ENCODE data around the gene CD34.

CD34 gene

DNA sequence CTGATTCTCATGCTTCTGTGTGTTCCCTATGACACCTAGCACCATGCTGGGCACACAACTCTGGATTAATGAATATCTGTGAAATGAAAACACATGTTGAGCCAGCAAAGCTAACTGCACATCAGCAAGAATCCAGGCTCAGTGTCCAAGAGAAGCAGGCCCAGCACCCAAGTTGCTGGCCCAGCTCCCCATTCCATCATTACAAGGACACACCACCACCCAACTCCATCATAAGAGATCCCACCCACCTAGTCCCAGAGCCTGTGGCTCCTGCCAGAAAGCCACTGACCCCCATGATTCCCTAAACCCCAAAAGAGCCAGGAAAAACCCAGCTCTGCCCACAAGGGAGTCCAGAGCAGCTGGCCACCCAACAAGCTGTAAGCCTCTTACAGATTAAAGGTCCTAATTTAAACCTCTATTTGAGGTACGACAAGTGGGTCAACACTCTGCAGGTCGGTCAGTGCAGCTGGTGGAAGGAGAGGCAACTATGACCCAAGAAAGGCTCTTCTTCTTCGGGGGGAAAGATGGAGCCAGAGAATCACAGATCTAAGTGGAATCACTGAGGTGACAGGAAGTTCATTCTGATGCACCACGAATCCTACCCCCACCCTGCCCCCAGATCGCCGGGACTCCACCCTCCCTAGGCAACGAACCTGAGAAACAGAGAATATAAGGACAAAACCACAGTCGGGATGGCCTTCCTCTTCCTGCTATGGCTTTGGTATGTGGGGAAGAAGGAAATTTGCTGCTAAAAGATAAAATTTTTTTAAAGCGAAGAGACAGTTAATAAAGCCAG is 58.2 kb downstream of the CD34 start:
- Histone ChIP-seq H3K4me1 (ENCODE audit: control insufficient read depth, insufficient read depth, low read length) (peaks cover 12% of the 10 kb centered on the region), H3K4me3 (ENCODE audit: low read length) (no peak overlapping the region), H3K9ac (ENCODE audit: low read length) (no peak overlapping the region), H3K27ac (ENCODE audit: low read depth, low read length) (no peak overlapping the region), H3K36me3 (ENCODE audit: control insufficient read depth, insufficient read depth, low read length) (peaks cover 3% of the 10 kb centered on the region), H3K27me3 (ENCODE audit: control insufficient read depth, insufficient read depth, low read length) (no peaks in the 10 kb centered on the region)

DNA sequence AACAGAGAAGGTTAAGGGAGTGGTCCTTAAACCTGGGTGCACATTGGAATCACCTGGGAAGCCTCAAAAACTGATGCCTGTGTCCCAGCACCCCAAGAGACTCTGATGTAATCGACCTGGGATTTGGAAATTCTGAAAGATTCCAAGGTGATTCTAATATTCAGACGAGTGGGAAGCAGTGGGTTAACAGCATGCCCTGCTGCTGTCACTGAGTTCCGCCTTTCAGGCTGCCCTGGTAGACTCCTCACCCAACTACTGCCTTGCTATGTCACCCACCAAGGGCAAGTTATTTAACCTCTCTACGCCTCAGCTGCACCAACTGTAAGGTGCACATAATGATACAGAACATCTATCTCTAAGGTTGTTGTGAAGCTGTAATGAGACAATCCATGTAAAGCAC is 59.2 kb downstream of the CD34 start:
- H3K4me3 ChIP-seq (ENCODE audit: low read length): no peak overlapping the region
- no peak overlapping the region for H3K9ac ChIP-seq (ENCODE audit: low read length)
- peaks cover 12% of the 10 kb centered on the region for H3K4me1 ChIP-seq (ENCODE audit: control insufficient read depth, insufficient read depth, low read length)
- H3K27ac ChIP-seq (ENCODE audit: low read depth, low read length): no peak overlapping the region
- H3K27me3 ChIP-seq (ENCODE audit: control insufficient read depth, insufficient read depth, low read length): no peaks in the 10 kb centered on the region
- H3K36me3 ChIP-seq (ENCODE audit: control insufficient read depth, insufficient read depth, low read length): peaks cover 3% of the 10 kb centered on the region

GRCh38 chr1:207850621-207851407 is 60.1 kb downstream of the CD34 start:
- H3K27ac ChIP-seq (ENCODE audit: low read depth, low read length): no peak overlapping the region
- H3K27me3 ChIP-seq (ENCODE audit: control insufficient read depth, insufficient read depth, low read length): no peaks in the 10 kb centered on the region
- no peak overlapping the region for H3K4me3 ChIP-seq (ENCODE audit: low read length)
- no peak overlapping the region for H3K9ac ChIP-seq (ENCODE audit: low read length)
- no peaks in the 10 kb centered on the region for H3K36me3 ChIP-seq (ENCODE audit: control insufficient read depth, insufficient read depth, low read length)
- H3K4me1 ChIP-seq (ENCODE audit: control insufficient read depth, insufficient read depth, low read length): peaks cover 7% of the 10 kb centered on the region

DNA sequence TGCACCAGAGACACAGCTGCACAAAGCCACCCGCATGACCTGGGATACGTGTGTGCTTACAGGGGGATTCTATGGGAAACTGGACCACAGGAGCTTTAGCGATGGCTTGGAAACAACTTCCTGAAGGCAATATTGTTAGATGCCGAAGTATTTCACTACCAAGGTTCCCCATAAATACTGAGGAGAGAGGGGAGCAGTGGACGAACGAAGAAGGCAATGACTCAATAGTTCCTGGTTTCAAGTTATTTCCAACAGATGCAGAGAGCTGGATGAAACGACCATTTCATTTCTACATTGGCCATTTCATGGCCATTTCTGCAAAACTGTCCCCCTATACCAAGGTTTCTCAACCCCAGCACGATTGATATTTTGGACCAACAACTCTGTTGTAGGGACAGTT is 61.3 kb downstream of the CD34 start:
- Histone ChIP-seq H3K4me3 (ENCODE audit: low read length) (no peak overlapping the region), H3K9ac (ENCODE audit: low read length) (no peak overlapping the region), H3K36me3 (ENCODE audit: control insufficient read depth, insufficient read depth, low read length) (no peaks in the 10 kb centered on the region), H3K27ac (ENCODE audit: low read depth, low read length) (no peak overlapping the region), H3K4me1 (ENCODE audit: control insufficient read depth, insufficient read depth, low read length) (peaks cover 9% of the 10 kb centered on the region), H3K27me3 (ENCODE audit: control insufficient read depth, insufficient read depth, low read length) (no peaks in the 10 kb centered on the region)

- Histone ChIP-seq H3K4me3 (ENCODE audit: low read length) (no peak overlapping the region), H3K9ac (ENCODE audit: low read length) (no peak overlapping the region), H3K36me3 (ENCODE audit: control insufficient read depth, insufficient read depth, low read length) (no peaks in the 10 kb centered on the region), H3K27me3 (ENCODE audit: control insufficient read depth, insufficient read depth, low read length) (no peaks in the 10 kb centered on the region), H3K27ac (ENCODE audit: low read depth, low read length) (no peak overlapping the region), H3K4me1 (ENCODE audit: control insufficient read depth, insufficient read depth, low read length) (peaks cover 9% of the 10 kb centered on the region)
Measured at GRCh38 chr1:207849016-207849415, 61.9 kb downstream of the CD34 start.

GRCh38 chr1:207848234-207848633 is 62.7 kb downstream of the CD34 start:
- Histone ChIP-seq H3K4me1 (ENCODE audit: control insufficient read depth, insufficient read depth, low read length) (peaks cover 6% of the 10 kb centered on the region), H3K36me3 (ENCODE audit: control insufficient read depth, insufficient read depth, low read length) (no peaks in the 10 kb centered on the region), H3K9ac (ENCODE audit: low read length) (no peak overlapping the region), H3K4me3 (ENCODE audit: low read length) (no peak overlapping the region), H3K27ac (ENCODE audit: low read depth, low read length) (peak overlapping the region; percentile 28), H3K27me3 (ENCODE audit: control insufficient read depth, insufficient read depth, low read length) (no peaks in the 10 kb centered on the region)

GRCh38 chr1:207847116-207847515 is 63.8 kb downstream of the CD34 start:
- peaks cover 6% of the 10 kb centered on the region for H3K4me1 ChIP-seq (ENCODE audit: control insufficient read depth, insufficient read depth, low read length)
- H3K27ac ChIP-seq (ENCODE audit: low read depth, low read length): no peak overlapping the region

DNA sequence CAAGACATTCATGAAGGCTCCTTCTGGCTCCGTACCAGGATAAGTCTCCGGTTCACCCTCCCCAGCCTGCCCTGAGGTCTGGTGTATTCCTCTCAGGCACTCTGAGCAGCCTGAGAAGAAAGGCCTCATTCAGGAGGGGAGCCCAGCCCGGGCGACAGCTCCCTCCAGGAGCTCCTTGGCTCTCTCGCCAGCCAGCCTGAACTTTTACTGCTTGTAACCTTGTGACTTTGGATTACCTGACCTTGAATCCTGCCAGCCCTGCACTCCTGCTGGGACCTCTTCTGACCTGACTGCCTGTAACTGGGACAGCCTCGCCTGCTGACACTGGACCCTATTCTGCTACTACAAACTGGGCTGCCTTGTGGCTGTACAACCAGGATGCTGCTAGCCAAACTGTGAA is 65.8 kb downstream of the CD34 start:
- H3K9ac ChIP-seq (ENCODE audit: low read length): no peak overlapping the region
- no peaks in the 10 kb centered on the region for H3K27me3 ChIP-seq (ENCODE audit: control insufficient read depth, insufficient read depth, low read length)
- no peak overlapping the region for H3K27ac ChIP-seq (ENCODE audit: low read depth, low read length)
- no peaks in the 10 kb centered on the region for H3K36me3 ChIP-seq (ENCODE audit: control insufficient read depth, insufficient read depth, low read length)
- peaks cover 2% of the 10 kb centered on the region for H3K4me1 ChIP-seq (ENCODE audit: control insufficient read depth, insufficient read depth, low read length)
- no peak overlapping the region for H3K4me3 ChIP-seq (ENCODE audit: low read length)

More at GRCh38 chr1:207847116-207847515, 63.8 kb downstream of the CD34 start:
- Histone ChIP-seq H3K36me3 (ENCODE audit: control insufficient read depth, insufficient read depth, low read length) (no peaks in the 10 kb centered on the region), H3K4me3 (ENCODE audit: low read length) (no peak overlapping the region), H3K9ac (ENCODE audit: low read length) (no peak overlapping the region), H3K27me3 (ENCODE audit: control insufficient read depth, insufficient read depth, low read length) (no peaks in the 10 kb centered on the region)

DNA sequence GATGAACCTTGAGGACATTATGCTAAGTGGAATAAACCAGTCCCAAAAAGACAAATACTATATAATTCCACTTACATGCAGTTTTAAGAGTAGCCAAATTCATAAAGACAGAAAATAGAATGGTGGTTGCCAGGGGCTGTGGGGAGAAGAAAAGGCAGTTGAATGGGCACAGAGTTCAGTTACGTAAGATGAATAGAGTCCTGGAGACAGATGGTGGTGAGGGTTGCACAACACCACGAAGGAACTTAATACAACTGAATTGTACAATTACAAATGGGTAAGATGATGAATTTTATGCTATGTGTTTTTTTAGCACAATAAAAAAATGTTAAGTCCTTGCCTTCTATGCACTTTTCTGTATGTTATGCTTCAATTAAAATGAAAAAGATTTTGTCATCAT is 66.6 kb downstream of the CD34 start:
- H3K27ac ChIP-seq (ENCODE audit: low read depth, low read length): no peak overlapping the region
- H3K4me1 ChIP-seq (ENCODE audit: control insufficient read depth, insufficient read depth, low read length): peaks cover 2% of the 10 kb centered on the region

DNA sequence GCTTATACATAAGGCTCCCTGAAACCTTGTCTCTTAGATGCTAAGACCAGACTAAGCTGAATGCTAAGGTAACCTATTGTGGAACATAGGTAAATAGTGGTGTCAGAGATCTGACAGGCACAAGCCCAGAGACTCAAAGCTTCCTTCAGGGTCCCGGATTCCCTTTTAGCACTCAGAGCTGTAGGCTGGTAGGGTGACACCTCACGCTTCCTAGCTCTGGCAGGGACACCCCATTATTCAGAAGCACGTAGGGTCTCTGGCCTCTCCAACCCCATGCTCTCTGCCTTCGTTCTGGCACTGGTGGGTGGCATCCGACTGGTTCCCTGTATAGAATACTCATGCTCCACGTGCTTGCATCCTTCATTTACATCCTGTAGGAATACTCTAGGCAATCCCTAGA is 68.4 kb downstream of the CD34 start:
- Histone ChIP-seq H3K4me1 (ENCODE audit: control insufficient read depth, insufficient read depth, low read length) (peaks cover 17% of the 10 kb centered on the region), H3K27me3 (ENCODE audit: control insufficient read depth, insufficient read depth, low read length) (no peaks in the 10 kb centered on the region)

More for the DNA sequence above, 66.6 kb downstream of the CD34 start:
- no peaks in the 10 kb centered on the region for H3K27me3 ChIP-seq (ENCODE audit: control insufficient read depth, insufficient read depth, low read length)
- no peak overlapping the region for H3K9ac ChIP-seq (ENCODE audit: low read length)
- H3K36me3 ChIP-seq (ENCODE audit: control insufficient read depth, insufficient read depth, low read length): no peaks in the 10 kb centered on the region
- no peak overlapping the region for H3K4me3 ChIP-seq (ENCODE audit: low read length)

DNA sequence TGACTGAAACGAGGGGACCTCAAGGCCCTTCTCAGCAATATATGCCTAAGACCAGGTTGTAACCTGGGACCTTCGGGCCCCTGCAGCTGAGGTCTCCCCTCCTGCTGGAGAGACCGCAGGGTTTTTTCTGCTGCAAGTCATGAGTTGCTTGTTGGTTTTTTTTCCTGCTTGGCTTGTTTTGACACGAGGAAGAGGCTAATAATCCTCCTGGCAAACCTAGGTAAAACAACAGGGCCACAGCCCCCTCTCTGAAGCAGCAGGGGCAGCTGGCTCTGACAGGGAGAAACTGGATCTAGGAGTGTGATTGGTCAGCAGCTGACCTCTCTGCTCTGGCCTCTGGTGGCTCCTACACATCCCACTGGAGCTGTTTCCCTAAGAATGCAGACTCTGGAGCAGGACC is 69.0 kb downstream of the CD34 start:
- Histone ChIP-seq H3K27me3 (ENCODE audit: control insufficient read depth, insufficient read depth, low read length) (no peaks in the 10 kb centered on the region), H3K36me3 (ENCODE audit: control insufficient read depth, insufficient read depth, low read length) (no peaks in the 10 kb centered on the region), H3K27ac (ENCODE audit: low read depth, low read length) (no peak overlapping the region), H3K4me3 (ENCODE audit: low read length) (no peak overlapping the region), H3K9ac (ENCODE audit: low read length) (no peak overlapping the region), H3K4me1 (ENCODE audit: control insufficient read depth, insufficient read depth, low read length) (peaks cover 19% of the 10 kb centered on the region)

More for the DNA sequence above, 68.4 kb downstream of the CD34 start:
- no peak overlapping the region for H3K4me3 ChIP-seq (ENCODE audit: low read length)
- H3K9ac ChIP-seq (ENCODE audit: low read length): no peak overlapping the region
- no peaks in the 10 kb centered on the region for H3K36me3 ChIP-seq (ENCODE audit: control insufficient read depth, insufficient read depth, low read length)
- H3K27ac ChIP-seq (ENCODE audit: low read depth, low read length): no peak overlapping the region

- Histone ChIP-seq H3K27ac (ENCODE audit: low read depth, low read length) (no peak overlapping the region), H3K4me1 (ENCODE audit: control insufficient read depth, insufficient read depth, low read length) (peaks cover 25% of the 10 kb centered on the region), H3K27me3 (ENCODE audit: control insufficient read depth, insufficient read depth, low read length) (no peaks in the 10 kb centered on the region), H3K9ac (ENCODE audit: low read length) (no peak overlapping the region), H3K4me3 (ENCODE audit: low read length) (no peak overlapping the region), H3K36me3 (ENCODE audit: control insufficient read depth, insufficient read depth, low read length) (no peaks in the 10 kb centered on the region)
Measured at GRCh38 chr1:207841293-207841692, 69.6 kb downstream of the CD34 start.

Data from rectal smooth muscle tissue (tissue), 1 donor.